HG02798 (cell line): ENCODE results near the gene CCDC102A.
"Not testable (repeated sequence)": the region's sequence is repeated elsewhere in the genome, so short reads cannot be mapped to it uniquely, and the experiment has no call there.

ENCODE experiments used
- ATAC-seq: cut with Tn5 transposase; IDR thresholded peaks from one replicate; pipeline ENCODE4 v1.9.1; 2021; ENCODE audit warnings: mild to moderate bottlenecking; ENCODE audit not compliant: unreplicated experiment, poor library complexity

CCDC102A gene

DNA sequence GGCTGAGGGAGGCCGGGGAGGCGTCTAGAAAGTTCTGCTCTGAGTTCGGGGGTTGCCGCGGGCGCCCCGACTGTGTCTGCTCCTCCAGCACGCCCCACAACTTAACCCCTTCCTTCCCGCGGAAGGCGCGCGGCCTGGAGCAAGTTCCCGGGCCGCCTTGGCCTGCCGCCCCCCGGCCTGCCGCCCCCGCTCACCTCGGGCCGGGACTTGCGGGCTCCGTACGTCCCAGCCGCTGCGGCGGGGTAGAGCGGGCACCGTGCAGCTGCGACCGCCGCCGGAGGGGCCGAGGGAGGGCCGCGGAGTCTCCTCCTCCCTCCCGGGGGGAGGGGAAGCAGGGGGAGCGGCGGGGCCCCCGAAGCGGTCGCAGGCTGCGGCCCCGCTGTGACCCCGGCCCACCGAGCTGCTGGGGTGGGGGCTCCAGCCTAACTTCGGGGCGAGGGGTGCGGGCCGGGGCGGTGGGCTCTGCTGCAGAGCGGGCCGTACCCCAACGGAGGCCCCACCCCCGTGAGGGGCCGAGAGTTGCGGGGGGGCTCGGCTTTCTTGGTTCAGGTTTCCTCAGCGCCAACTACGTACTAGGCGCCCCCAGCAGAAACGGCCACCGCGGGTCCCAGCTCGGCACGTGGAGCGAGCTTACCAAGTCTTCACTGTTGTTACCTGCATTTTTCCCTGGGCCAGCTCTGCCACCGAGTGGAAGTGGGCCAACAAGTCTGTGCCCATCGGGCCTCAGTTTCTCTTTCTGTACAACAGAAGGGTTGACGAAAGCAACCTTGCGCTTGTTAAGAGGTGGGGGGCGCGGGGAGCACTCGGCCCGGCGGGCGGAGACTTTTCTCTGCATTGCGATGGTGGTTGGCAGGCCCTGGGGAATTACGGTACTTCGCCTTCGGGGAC is at the start of gene CCDC102A:
Gene CCDC102A, minus strand, starts transcription at position 266 of the 888 bp plus-strand sequence. CDS start 7,394 bp downstream, outside the sequence.
- peak; percentile 27 for ATAC-seq

DNA sequence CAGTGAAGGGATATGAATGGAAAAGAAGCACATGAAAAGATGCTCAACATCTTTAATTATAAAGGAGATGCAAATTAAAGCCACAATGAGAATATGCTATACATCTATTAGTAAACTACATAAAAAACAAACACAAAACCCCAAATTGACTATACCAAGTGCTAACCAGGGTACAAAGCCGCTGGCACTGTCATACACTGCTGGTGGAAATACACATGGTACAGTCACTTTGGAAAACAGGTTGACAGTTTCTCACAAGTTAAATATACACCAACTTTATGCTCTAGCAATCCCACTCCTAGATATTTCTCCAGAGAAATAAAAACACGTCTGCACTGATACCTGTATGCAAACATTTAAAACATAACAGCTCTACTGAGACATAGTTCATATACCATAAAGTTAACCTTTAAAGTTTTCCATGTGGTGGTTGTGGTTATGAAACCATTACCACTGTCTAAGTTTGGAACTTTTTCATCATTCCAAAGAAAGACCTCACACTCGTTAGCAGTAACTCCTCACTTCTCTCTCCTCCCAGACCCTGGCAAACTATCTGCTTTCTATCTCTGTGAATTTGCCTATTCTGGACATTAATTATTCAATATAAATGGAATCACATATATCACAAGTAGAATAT is 48.8 kb upstream of the CCDC102A start:
- ATAC-seq = no peak

DNA sequence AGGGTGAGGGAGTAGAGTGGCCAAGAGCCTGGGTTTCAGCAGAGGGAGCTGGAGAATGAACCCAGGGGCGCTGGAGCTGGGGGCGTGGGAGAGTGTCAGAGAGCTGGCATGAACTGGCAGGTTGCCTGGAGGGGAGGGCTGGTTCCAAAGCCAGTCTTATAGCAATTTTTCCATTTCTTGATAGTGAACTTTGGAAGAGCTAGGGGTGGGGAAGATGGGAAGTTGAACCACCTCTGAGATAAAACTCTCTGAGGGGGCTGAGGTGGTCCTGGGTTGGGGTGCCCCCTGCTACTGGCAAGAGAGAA is 42.9 kb upstream of the CCDC102A start:
- ATAC-seq = no peak

DNA sequence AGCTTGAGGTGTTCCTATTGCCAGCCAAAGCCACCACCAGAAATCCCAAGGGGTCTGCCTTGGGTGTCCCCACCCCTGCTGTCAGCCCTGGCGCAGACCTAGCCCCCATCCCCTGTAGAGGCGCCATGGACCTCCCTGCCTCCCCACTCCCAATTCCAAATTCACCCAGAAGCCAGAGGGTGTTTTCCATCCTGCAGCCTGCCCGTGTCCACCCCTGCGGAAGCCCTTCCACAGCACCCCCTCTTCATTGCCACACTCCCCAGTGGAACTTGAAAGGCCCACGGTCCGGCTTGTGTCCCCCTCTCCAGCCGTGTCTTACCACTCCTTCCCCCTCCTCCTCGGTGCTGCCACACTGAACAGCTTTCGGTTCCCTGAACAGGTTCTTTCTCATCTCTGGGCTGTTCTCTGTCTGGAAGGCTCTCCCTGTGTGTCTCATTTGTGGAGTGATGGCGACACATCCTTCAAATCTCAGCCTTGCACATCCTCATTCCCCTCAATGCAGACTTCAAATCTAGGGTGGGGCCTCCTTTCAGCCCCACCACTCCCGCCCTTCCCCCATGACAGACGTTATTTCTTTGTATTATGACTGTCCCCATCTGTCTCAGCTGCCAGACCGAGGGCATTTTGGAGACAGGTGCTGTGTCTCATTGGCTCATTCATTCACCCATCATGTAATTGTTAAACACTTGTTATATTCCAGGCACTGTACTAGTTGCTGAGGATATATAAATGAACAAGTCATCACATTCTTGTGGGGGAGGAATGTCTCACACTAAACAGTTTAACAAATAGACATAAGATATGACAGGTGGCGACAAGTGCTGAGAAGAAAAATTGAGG is 42.4 kb upstream of the CCDC102A start:
- no peak for ATAC-seq

DNA sequence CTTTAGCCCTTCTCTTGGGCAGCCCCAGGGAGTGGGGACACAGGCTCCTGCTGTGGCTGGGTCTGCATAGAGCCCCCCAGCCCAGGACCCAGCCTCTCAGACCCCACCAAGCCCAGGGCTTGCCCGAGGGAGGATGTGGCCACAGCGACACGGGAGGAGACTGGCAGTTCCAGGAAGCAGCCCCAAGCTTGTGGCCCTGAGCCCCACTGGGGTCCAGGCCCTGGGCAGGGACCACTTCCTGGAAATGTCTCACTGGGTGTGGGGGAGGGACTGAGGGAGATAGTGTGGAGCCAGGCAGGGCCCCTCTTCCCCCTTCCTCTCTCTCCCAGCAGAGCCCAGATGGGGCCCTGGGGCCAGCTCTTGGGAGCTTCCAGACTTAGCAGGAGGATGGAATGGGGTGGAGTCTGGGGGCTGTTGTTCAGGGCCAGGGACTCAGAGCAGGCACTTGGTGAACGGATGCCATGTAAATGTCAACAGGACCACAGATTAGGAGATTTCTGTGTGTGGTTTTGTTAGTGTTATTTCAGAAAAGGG is 41.4 kb upstream of the CCDC102A start:
- ATAC-seq = no peak

DNA sequence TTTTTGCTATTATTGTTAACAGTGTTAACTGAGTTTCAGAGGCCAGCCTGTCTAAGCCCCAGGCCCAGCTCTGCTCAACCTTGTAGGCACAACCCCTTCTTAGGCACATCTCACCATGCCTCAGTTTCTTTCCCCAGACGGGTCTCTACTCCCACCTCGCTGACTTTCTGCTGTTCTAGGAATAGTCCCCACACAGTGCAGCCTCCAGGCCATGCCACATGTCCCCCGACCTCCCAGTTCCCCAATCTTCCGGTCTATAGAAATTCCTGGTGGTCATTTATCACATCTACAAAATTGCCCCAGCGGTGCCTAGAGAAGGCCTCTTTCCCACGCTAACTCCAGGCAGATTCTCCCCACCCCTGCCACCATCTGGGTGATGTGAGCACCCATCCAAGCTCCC is 40.8 kb upstream of the CCDC102A start:
- ATAC-seq = no peak

DNA sequence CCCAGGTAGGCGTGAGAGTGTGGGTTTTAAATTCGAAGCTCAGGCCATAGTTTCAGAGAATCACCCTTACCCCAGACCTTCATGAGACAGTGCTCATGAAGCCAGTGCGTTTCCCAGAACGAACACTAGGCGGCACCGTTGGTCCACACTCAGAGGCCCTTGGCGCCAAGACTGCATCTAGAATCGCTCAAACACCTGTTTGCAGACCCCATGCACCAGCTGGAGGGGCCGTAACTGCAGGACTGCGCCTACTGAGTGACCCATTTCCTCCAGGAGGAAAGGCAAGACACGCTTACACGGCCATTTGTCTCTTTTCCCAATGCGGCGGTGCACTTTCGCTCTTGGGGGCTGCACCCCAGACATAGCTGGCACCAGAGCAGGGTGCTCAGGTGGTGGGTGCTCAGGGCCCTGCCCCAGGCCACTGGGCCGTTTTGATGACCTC is 40.1 kb upstream of the CCDC102A start:
- ATAC-seq = peak; percentile 70

DNA sequence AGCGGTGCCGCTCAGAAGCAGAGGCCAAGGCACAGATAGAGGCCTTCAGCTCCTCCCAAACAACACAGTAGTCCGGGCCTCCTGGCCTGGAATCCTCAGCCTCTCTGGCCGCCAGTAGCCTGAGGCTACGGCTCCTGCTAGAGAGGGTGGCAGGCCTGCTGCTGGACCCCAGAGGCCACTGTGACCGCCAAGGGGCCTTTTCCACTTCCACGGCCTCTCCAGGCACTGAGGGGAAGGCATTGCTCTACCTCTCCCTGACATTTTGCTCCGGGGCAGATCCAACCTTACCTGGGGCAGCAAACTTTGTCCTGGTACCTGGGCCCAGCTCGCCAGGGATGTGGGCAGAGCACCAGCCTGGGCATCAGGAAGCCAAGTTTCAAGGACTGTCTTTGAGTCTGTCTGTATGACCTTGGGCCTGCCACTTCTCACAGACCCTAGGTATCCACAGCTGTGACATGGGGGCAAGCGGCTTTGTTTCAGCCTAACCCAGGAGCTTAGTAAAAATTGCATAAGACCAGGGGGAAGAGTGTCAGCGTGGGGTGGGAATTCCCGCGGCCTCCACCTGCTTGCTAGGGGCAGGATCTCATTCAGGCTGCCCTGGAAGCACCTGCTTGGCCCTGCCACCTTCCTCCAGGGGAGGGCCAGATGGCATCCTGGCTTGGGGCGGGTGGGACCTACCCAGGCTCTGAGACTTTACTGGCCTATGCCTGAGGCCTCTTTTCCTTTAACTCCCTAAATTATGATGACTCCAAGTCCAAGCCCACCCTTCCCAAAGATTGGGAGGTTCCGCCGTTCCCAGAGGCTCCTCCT is 39.3 kb upstream of the CCDC102A start:
- no peak for ATAC-seq

DNA sequence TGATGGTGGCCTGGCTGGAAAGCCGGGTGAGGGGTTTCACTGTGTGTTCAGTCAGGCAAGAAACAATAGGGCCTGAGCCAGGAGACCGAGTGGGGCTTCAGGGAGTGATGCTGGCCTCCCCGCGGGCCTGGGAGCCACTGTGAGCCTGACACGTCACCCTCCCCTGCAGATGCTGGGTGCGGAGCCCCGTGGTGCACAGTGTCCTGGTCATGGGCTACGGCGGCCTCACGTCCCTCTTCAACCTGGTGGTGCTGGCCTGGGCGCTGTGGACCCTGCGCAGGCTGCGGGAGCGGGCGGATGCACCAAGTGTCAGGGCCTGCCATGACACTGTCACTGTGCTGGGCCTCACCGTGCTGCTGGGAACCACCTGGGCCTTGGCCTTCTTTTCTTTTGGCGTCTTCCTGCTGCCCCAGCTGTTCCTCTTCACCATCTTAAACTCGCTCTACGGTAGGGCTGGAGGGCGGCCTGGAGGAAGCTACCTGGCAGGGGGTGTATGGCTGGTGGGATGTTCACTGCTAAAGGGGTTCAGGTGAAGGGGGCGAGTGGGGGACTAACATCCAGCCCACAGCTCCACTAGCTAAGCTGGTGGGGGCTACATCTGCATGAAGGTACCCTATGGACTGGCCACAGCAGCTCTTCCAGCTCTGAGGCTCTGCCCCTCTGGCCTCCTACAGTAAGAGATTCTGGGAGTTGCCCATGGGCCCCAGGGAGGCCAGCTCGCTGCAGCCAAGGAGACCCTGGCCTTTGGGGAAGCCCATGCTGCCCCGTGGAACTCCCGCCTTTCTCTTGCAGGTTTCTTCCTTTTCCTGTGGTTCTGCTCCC is 38.5 kb upstream of the CCDC102A start:
- no peak for ATAC-seq

DNA sequence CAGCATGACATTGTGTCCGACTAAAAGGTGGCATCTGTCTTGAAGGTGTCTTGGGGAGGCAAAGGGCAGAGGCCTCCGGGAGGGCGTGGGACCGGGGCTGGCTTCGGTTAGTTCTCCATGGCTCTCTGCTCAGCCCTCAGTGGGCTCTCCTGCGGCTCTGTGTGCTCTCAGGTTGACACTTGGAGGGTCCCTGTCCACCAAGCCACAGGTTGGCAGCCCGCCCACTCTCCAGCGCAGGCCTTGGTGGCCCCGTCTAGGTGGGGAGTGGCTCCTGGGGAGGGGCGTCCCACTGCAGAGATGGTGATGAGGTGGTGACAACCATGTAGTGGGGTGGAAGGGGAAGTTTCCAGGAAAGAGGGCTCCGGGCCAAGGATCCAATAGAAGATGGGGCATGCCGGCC is 37.7 kb upstream of the CCDC102A start:
- no peak for ATAC-seq

DNA sequence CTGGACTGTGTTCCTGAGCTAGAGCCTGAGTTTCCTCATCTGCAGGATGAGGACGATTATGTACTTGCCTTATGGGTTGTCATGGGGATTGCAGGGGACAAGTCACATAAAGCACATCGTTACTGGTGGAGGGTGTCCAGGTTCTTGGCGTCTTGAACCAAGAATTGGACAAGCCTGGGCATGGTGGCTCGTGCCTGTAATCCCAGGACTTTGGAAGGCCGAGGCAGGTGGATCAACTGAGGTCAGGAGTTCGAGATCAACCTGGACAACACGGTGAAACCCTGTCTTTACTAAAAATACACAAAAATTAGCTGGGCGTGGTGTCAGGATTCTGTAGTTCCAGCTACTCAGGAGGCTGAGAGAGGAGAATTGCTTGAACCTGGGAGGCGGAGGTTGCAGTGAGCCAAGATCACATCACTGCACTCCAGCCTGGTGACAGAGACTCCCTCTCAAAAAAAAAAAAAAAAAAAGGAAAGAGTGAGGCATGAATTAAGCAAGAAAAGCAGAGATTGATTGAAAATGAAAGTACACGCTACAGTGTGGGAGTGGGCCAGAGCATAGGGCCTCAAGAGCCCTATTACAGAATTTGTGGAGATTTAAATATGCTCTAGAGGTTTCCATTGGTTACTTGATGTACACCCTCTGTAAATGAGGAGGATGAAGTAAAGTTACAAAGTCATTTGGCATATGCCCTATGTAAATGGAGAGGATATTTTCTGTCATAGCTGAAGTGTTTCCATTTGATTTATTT is 36.8 kb upstream of the CCDC102A start:
- no peak for ATAC-seq

DNA sequence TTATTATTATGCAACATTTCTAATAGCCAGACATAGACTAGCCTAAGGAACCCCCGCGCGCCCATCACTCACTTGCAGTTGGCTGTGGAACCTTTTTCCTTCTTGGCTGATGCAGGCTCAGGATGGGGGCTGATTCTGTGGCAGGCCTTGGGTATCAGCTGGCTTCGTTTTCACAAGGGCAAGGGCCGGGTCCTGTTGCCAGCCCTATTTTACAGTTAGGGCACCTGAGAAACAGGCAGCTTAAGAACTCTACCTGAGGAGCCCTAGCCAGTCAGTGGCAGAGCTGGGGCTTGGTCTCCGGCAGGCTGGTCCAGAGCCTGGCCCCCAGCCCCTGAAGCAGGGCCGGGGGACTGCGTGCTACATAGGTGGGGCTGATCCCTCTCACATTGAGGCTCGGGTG is 34.7 kb upstream of the CCDC102A start:
- ATAC-seq = no peak

DNA sequence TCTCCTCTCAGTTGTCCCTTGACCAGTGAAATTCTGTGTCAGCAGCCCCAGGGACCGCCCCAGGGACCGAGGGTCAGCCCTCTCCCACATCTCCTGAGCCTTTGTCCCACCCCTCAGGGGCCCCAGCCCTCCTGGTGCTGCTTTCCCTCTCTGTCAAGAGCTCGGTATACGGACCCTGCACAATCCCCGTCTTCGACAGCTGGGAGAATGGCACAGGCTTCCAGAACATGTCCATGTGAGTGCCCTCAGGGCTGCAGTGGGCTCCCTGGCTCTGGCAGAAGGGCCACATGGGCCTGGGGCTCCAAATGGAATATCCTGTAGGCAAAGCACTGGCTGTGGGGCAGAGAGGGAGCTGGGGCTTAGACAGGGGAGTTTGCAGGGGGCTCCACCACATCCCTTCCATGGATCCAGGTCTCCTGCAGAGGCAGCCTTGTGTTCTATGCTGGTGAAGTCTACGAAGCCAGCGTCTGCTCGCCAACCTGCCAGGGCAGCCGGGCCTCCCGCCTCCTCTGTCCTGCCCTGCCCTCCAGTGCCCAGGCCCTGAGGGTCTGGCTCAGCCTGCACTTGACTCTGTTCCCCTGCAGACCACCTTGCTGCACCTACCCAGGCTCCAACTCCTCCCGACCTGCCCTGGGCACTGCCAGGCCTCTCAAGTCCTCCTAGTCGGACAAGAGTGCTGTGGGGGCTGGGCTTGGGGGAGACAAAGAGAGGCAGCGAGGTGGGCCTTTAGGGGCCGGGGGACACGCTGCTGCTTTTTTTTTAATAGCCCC is 34.1 kb upstream of the CCDC102A start:
- ATAC-seq = no peak

DNA sequence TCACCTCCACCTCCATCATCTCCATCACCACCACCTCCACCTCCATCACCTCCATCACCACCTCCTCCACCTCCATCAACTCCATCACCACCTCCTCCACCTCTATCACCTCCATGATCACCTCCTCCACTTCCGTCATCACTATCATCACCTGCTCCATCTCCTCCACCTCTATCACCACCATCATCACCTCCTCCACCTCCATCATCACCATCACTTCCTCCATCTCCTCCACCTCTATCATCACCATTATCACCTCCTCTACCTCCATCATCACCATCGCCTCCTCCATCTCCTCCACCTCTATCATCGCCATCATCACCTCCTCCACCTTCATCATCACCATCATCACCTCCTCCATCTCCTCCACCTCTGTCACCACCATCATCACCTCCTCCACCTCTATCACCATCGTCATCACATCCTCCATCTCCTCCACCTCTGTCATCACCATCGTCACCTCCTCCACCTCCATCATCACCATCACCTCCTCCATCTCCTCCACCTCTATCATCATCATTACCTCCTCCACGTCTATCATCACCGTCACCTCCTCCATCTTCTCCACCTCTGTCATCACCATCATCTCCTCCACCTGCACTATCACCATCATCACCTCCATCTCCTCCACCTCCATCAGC is 33.1 kb upstream of the CCDC102A start:
- ATAC-seq = no peak

DNA sequence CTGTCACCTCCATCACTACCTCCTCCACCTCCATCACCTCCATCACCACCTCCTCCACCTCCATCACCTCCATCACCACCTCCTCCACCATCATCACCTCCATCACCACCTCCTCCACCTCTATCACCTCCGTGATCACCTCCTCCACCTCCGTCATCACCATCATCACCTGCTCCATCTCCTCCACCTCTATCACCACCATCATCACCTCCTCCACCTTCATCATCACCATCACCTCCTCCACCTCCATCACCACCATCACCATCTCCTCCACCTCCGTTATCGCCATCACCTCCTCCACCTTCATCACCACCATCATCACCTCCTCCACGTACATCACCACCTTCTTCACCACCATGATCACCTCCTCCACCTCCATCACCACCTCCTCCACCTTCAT is 32.4 kb upstream of the CCDC102A start:
- not testable (repeated sequence) for ATAC-seq

DNA sequence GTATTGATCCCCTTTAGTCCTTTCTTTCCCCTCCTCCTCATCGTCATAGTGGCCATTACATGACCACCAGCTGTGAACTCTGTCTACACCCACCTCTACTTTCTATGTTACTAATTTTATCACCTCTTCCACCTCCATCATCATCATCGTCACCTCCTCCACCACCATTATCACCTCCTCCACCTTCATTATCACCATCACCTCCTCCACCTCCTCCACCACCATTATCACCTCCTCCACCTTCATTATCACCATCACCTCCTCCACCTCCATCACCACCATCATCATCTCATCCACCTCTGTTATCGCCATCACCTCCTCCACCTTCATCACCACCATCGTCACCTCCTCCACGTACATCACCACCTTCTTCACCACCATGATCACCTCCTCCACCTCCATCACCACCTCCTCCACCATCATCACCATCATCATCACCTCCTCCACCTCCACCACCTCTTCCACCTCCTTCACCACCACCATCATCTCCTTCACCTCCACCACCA is 31.9 kb upstream of the CCDC102A start:
- no peak for ATAC-seq

DNA sequence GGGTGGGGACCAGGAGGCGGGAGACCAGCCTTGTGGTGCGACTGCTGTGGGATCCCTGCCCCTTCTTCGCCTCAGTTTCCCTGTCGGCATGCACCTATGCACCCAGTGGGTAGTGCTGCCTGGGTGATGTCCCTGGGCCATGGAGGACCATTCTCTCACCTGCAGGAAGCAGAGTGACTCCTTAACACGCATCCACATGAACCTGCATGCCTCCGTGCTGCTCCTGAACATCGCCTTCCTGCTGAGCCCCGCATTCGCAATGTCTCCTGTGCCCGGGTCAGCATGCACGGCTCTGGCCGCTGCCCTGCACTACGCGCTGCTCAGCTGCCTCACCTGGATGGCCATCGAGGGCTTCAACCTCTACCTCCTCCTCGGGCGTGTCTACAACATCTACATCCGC is 31.3 kb upstream of the CCDC102A start:
- ATAC-seq = no peak
